Trophoblast cell (in vitro differentiated cells and primary cell): Measurements from ENCODE around the gene AACS.

ENCODE experiments used
- DNase-seq, 2 donors: peaks; one replicate each; pipeline ENCODE4 v3.0.0-alpha.2; 2016
- H2AFZ ChIP-seq: 2 replicates; pipeline ENCODE4 v1.6.1; 2013; ENCODE audit warnings: low read length, moderate library complexity, mild to moderate bottlenecking; ENCODE audit not compliant: insufficient read depth, poor library complexity
- H2AK5ac ChIP-seq: 2 replicates; pipeline ENCODE4 v1.6.1; 2013; ENCODE audit warnings: mild to moderate bottlenecking, low read length
- H2BK120ac ChIP-seq: 2 replicates; pipeline ENCODE4 v1.6.1; 2013; ENCODE audit warnings: low read length, mild to moderate bottlenecking, moderate library complexity; ENCODE audit not compliant: insufficient read depth, poor library complexity
- H2BK12ac ChIP-seq: 2 replicates; pipeline ENCODE4 v1.6.1; 2013; ENCODE audit warnings: mild to moderate bottlenecking, low read length, moderate library complexity
- H2BK5ac ChIP-seq: 2 replicates; pipeline ENCODE4 v1.6.1; 2013; ENCODE audit warnings: low read length, low read depth, moderate library complexity, mild to moderate bottlenecking; ENCODE audit not compliant: poor library complexity
- H3K14ac ChIP-seq: 2 replicates; pipeline ENCODE4 v1.6.1; 2013; ENCODE audit warnings: mild to moderate bottlenecking, low read length
- H3K18ac ChIP-seq: 2 replicates; pipeline ENCODE4 v1.6.1; 2013; ENCODE audit warnings: mild to moderate bottlenecking, low read length
- H3K23ac ChIP-seq: 2 replicates; pipeline ENCODE4 v1.6.1; 2013; ENCODE audit warnings: low read length
- H3K27ac ChIP-seq: 2 replicates; pipeline ENCODE4 v1.5.1; 2013; ENCODE audit warnings: low read depth, mild to moderate bottlenecking, inconsistent platforms, low read length, moderate library complexity
- H3K27me3 ChIP-seq: 2 replicates; pipeline ENCODE4 v1.6.1; 2013; ENCODE audit warnings: inconsistent platforms, mild to moderate bottlenecking, low read length, moderate library complexity; ENCODE audit not compliant: insufficient read depth
- H3K36me3 ChIP-seq, 2 experiments: 1 replicate in 1 of 2; 2 replicates in 1 of 2; pipeline ENCODE4 v1.6.1; 2013; ENCODE audit warnings: low read length in 2 of 2, mild to moderate bottlenecking in 2 of 2, moderate library complexity in 1 of 2; ENCODE audit not compliant: insufficient read depth in 2 of 2, control insufficient read depth in 1 of 2
- H3K4ac ChIP-seq: 2 replicates; pipeline ENCODE4 v1.6.1; 2013; ENCODE audit warnings: low read depth, mild to moderate bottlenecking, low read length, moderate library complexity
- H3K4me1 ChIP-seq, 2 experiments: 1 replicate in 1 of 2; 2 replicates in 1 of 2; pipeline ENCODE4 v1.6.1; 2013; ENCODE audit warnings: low read length in 2 of 2, mild to moderate bottlenecking in 2 of 2, moderate library complexity in 1 of 2; ENCODE audit not compliant: insufficient read depth in 2 of 2, control insufficient read depth in 1 of 2
- H3K4me2 ChIP-seq: 2 replicates; pipeline ENCODE4 v1.6.1; 2013; ENCODE audit warnings: inconsistent platforms, mild to moderate bottlenecking, low read length, moderate library complexity
- H3K4me3 ChIP-seq: 2 replicates; pipeline ENCODE4 v1.5.1; 2013; ENCODE audit warnings: mild to moderate bottlenecking, low read depth, low read length, inconsistent platforms
- H3K79me1 ChIP-seq: one replicate; pipeline ENCODE4 v1.6.1; 2013; ENCODE audit warnings: low read length
- H3K79me2 ChIP-seq: 2 replicates; pipeline ENCODE4 v1.6.1; 2013; ENCODE audit warnings: low read length, mild to moderate bottlenecking; ENCODE audit not compliant: control insufficient read depth, insufficient read depth, poor library complexity
- H3K9ac ChIP-seq: 2 replicates; pipeline ENCODE4 v1.6.1; 2013; ENCODE audit warnings: mild to moderate bottlenecking, low read length
- H3K9me3 ChIP-seq: 2 replicates; pipeline ENCODE4 v1.6.1; 2013; ENCODE audit warnings: low read depth, mild to moderate bottlenecking, control low read depth, inconsistent platforms, low read length; ENCODE audit not compliant: insufficient read depth
- H4K12ac ChIP-seq: 2 replicates; pipeline ENCODE4 v1.6.1; 2013; ENCODE audit warnings: low read depth, mild to moderate bottlenecking, low read length, moderate library complexity
- H4K8ac ChIP-seq: 2 replicates; pipeline ENCODE4 v1.6.1; 2013; ENCODE audit warnings: low read depth, mild to moderate bottlenecking, low read length, moderate library complexity
- H4K91ac ChIP-seq: one replicate; pipeline ENCODE4 v1.6.1; 2013; ENCODE audit warnings: low read depth, mild to moderate bottlenecking, low read length, moderate library complexity
- WGBS: extraction: QIAGEN DNeasy Blood & Tissue Kit; methylation state at CpG from one replicate; pipeline ENCODE4 v1.1.7; 2013; ENCODE audit warnings: missing lambda C conversion rate; ENCODE audit not compliant: insufficient read length, insufficient coverage; ENCODE audit errors: extremely low coverage; 5-methylcytosine and 5-hydroxymethylcytosine counted together

AACS gene

DNA sequence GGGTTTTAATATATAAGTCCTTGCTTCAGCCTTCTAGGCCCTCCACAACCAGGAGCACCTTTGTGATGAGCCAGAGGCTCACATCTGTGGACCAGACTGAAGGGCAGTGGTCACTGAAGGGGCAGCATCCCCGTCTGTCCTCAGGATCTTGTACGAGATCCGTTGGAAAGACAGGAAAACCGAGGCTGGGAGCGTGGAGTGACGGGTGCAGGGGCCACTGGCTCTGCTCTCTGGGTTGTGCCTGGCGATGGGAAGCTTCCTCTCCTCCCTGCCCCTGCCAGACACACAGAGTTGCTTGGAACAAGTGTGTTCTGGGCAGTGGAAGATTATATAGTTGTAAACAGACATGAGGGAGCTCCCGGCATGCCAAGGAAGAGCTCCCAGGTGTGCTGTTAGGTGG is 48.0 kb downstream of the AACS start:
- no peak overlapping the region for H2AK5ac ChIP-seq
- no peak overlapping the region for H3K27ac ChIP-seq
- no peaks in the 10 kb centered on the region for H3K9me3 ChIP-seq
- no peaks in the 10 kb centered on the region for H3K79me2 ChIP-seq
- H3K79me1 ChIP-seq, result no peaks in the 10 kb centered on the region
- no peak overlapping the region for H2BK120ac ChIP-seq
- no peak overlapping the region for H2BK12ac ChIP-seq
- DNase-seq, result no peak
- no peak overlapping the region for H4K8ac ChIP-seq
- H3K27me3 ChIP-seq, result no peaks in the 10 kb centered on the region
- peaks cover 15 to 19% of the 10 kb centered on the region in 2 experiments for H3K36me3 ChIP-seq
- H2AFZ ChIP-seq, result no peak overlapping the region
- H3K14ac ChIP-seq, result no peak overlapping the region
- WGBS, result no CpG with 5 or more reads among the region's 8 CpGs
- no peak overlapping the region for H4K12ac ChIP-seq
- H3K4me2 ChIP-seq, result no peak overlapping the region
- no peak overlapping the region for H3K9ac ChIP-seq
- H3K4ac ChIP-seq, result no peak overlapping the region
- H2BK5ac ChIP-seq, result no peak overlapping the region
- no peaks in the 10 kb centered on the region for H3K4me1 ChIP-seq
- H4K91ac ChIP-seq, result no peak overlapping the region
- H3K18ac ChIP-seq, result no peak overlapping the region
- no peak overlapping the region for H3K4me3 ChIP-seq
- H3K23ac ChIP-seq, result no peak overlapping the region

DNA sequence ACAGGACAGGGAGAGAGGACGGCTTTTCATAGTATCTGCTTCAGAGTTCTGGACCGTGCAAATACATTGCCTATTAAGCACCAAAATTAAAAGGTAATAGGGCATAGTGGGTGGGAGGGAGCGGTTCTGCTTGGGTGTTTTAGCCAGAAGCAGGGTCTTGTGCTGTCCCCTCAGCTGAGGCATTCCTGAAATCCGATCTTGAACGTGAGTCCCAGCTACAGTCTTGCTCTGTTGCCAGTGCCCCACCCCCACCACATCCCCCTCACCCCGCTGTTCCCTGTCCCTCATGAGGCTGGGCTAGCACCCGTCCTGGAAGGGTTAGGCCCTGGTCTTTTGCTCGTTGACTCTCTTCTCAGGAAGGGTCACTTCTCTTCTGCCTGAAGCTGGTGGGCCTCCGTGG is 48.6 kb downstream of the AACS start:
- H2BK5ac ChIP-seq, result no peak overlapping the region
- H4K8ac ChIP-seq, result no peak overlapping the region
- no peaks in the 10 kb centered on the region for H3K79me1 ChIP-seq
- H3K36me3 ChIP-seq, result peaks cover 19 to 23% of the 10 kb centered on the region in 2 experiments
- H2BK12ac ChIP-seq, result no peak overlapping the region
- H3K79me2 ChIP-seq, result no peaks in the 10 kb centered on the region
- H2AFZ ChIP-seq, result no peak overlapping the region
- H3K4me1 ChIP-seq, result no peaks in the 10 kb centered on the region
- H3K9me3 ChIP-seq, result peaks cover 3% of the 10 kb centered on the region
- WGBS, result no CpG with 5 or more reads among the region's 9 CpGs
- no peak overlapping the region for H3K18ac ChIP-seq
- H3K4me3 ChIP-seq, result no peak overlapping the region
- no peak overlapping the region for H3K27ac ChIP-seq
- H2AK5ac ChIP-seq, result no peak overlapping the region
- no peak overlapping the region for H4K91ac ChIP-seq
- H3K23ac ChIP-seq, result no peak overlapping the region
- H3K27me3 ChIP-seq, result no peaks in the 10 kb centered on the region
- H4K12ac ChIP-seq, result no peak overlapping the region
- H3K14ac ChIP-seq, result no peak overlapping the region
- DNase-seq, result no peak
- no peak overlapping the region for H3K4me2 ChIP-seq
- H2BK120ac ChIP-seq, result no peak overlapping the region
- H3K9ac ChIP-seq, result no peak overlapping the region
- H3K4ac ChIP-seq, result no peak overlapping the region

GRCh38 chr12:125114365-125115141 is 49.3 kb downstream of the AACS start:
- no peak overlapping the region for H3K4me2 ChIP-seq
- no peak for DNase-seq
- H2BK12ac ChIP-seq, result no peak overlapping the region
- no peaks in the 10 kb centered on the region for H3K4me1 ChIP-seq
- H4K91ac ChIP-seq, result no peak overlapping the region
- no peak overlapping the region for H3K23ac ChIP-seq
- no peaks in the 10 kb centered on the region for H3K27me3 ChIP-seq
- no CpG with 5 or more reads among the region's 40 CpGs for WGBS
- H3K9ac ChIP-seq, result no peak overlapping the region
- no peak overlapping the region for H4K8ac ChIP-seq
- H3K4ac ChIP-seq, result no peak overlapping the region
- H3K18ac ChIP-seq, result no peak overlapping the region
- peaks cover 17 to 26% of the 10 kb centered on the region in 2 experiments for H3K36me3 ChIP-seq
- no peaks in the 10 kb centered on the region for H3K79me2 ChIP-seq
- H2AK5ac ChIP-seq, result no peak overlapping the region
- no peak overlapping the region for H2BK120ac ChIP-seq
- no peak overlapping the region for H4K12ac ChIP-seq
- no peak overlapping the region for H3K27ac ChIP-seq
- H3K4me3 ChIP-seq, result no peak overlapping the region
- H2BK5ac ChIP-seq, result no peak overlapping the region
- no peak overlapping the region for H3K14ac ChIP-seq
- H3K79me1 ChIP-seq, result no peaks in the 10 kb centered on the region
- peaks cover 3% of the 10 kb centered on the region for H3K9me3 ChIP-seq
- no peak overlapping the region for H2AFZ ChIP-seq

DNA sequence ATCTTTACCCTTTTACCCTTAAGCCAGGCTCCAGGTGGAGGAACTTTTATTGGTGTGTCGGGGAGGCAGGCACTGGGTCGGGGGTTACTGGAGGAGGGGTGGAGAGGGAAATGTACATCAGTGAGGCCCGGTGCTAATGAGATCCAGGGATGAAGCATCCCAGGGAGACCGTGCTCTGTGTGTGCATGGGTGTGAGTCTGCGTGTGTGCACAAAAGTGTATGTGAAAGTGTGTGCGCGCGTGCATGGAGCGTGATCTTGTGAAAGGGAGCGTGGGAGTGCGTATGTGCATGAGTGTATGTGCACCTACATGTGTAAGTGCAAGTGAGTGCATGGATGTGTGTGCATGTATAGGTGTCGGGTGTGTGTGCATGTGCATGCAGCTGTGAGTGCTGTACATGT is 55.3 kb downstream of the AACS start:
- peaks cover 7% of the 10 kb centered on the region for H3K9me3 ChIP-seq
- no peak overlapping the region for H2BK120ac ChIP-seq

More for the DNA sequence above, 55.3 kb downstream of the AACS start:
- no peak overlapping the region for H4K12ac ChIP-seq
- DNase-seq, result no peak
- H2BK5ac ChIP-seq, result no peak overlapping the region
- H2AK5ac ChIP-seq, result no peak overlapping the region
- H2BK12ac ChIP-seq, result no peak overlapping the region
- no peak overlapping the region for H4K91ac ChIP-seq
- H3K4me3 ChIP-seq, result peak overlapping the region; percentile 6
- H3K4me2 ChIP-seq, result no peak overlapping the region
- H3K9ac ChIP-seq, result no peak overlapping the region
- H3K23ac ChIP-seq, result peak overlapping the region; percentile 23
- H2AFZ ChIP-seq, result no peak overlapping the region
- H3K27ac ChIP-seq, result no peak overlapping the region
- H3K79me1 ChIP-seq, result no peaks in the 10 kb centered on the region
- H3K27me3 ChIP-seq, result no peaks in the 10 kb centered on the region
- no peak overlapping the region for H3K4ac ChIP-seq
- H3K18ac ChIP-seq, result no peak overlapping the region
- H3K14ac ChIP-seq, result no peak overlapping the region
- no CpG with 5 or more reads among the region's 12 CpGs for WGBS
- peaks cover 14 to 30% of the 10 kb centered on the region in 2 experiments for H3K36me3 ChIP-seq
- no peak overlapping the region for H4K8ac ChIP-seq
- H3K79me2 ChIP-seq, result no peaks in the 10 kb centered on the region
- H3K4me1 ChIP-seq, result no peaks in the 10 kb centered on the region
